Activated gamma-delta T cell (primary cell): Measurements from ENCODE around the gene TSHZ1.

Experiments
- DNase-seq: peaks from one replicate; lab custom pipeline; 2025; lab: John Stamatoyannopoulos, UW

The TSHZ1 gene

DNA sequence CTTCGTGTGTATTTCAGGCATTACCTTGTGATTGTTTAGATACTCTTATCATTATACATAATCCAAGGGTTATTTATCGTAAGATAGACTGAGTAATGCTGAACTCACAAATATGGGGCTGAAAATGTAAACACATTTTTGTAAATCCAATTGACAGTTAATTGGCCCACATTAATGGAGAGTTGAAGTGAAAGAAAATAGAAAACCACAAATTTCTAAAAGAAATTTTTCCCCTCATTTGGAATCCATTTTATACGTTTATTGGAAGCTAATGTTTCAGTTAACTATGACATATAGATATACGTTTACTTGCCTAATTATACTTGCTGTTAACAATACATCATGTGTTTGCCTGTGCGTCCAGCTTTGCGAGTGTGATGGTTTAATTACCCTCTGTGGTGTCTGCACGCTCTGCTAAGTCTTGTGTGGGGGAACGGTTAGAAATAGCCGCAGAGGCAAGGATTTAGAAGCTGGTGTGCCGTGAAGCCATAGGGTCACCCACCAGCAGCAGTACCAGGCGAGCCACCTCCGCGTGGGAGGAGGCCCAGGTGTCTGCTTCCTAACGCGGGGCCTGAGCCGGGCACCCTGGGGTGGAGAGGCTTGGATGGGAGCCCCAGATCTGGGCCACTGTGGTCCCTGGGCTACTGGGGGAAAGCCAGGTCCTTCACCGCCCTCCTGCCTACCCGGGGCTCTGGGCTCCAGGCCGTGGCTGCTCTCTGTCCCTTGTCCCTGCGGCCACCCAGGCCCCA lies 38.0 kb downstream of the TSHZ1 start:
- no peak for DNase-seq

DNA sequence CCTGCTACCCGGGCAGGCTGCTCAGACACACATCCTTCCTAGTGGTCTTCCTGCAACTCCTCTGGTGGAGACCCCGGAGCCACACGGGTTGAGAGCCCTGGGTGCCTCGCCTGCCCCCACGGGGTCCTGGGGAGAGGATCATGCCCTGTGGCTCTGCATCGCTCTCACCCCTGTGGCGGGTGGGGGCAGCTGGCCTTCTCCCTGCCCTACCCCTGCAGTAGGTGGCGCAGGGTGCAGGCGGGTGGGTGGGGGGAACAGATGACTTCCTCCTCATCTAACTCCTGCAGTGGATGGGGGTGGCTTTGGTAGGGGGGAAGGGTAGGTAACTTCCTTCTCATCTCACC lies 38.5 kb downstream of the TSHZ1 start:
- no peak for DNase-seq

DNA sequence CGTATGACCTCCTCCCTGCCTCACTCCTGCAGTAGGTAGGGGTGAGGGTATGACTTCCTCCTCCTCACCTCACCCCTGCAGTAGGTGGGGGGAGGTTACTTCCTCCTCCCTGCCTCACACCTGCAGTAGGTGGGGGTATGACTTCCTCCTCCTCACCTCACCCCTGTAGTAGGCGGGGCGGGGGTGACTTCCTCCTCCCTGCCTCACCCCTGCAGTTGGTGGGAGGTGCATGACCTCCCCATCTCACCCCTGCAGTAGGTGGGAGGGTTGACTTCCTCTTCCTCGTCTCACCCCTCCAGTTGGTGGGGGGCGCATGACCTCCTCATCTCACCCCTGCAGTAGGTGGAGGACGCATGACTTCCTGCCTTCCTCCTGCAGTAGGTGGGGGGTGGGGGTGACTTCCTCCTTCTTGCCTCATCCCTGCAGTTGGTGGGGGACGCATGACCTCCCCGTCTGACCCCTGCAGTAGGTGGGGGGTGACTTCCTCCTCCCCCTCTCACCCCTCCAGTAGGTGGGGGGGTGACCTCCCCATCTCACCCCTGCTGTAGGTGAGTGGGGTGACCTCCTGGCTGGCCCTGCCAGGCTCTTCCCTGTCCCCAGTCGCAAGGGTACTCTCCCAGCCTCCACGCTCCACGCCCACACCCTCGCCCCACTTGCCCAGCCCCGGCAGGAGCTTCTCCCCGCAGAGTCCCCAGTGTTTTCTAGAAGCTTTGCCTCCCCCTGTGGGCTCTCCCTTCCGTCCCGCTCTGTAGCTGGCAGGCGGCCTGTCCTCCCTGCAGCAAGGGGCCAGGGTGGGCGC lies 39.3 kb downstream of the TSHZ1 start:
- DNase-seq: no peak

DNA sequence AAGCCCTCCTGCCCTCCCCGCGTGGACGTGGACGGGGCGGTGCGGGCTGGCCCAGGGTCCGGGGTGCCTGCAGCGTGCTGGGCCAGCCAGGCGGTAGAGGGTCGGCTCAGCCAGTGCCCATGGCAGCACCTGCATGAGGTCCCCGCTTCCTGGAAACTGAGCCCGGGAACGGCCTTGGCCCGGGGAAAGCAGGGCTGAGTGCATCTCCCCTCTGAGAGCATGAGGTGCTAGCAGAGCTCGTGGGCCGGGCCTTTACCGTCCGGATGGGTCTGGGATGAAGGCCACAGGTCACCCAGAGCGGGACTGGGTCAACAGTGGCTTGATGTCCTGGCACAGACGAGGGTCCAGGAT lies 39.8 kb downstream of the TSHZ1 start:
- peak; percentile 20 for DNase-seq

DNA sequence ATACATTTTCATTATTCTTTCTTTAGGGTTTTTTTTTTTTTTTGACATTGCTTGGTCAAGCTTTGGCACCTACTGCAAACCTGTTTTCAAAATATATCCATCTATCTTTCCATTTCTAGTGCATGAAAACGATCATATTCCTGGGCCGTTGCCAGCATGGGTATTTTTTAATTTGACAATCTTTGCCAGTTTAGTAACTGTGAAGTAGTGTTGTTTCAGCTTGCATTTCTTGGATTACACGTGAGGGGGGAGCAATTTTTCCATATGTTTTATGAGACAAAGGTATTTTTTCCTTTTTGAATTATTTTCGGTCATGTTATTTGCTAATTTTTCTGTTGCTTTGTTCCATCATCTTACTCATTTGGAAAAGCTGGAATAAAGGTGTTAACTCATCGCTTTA lies 40.9 kb downstream of the TSHZ1 start:
- DNase-seq: no peak

DNA sequence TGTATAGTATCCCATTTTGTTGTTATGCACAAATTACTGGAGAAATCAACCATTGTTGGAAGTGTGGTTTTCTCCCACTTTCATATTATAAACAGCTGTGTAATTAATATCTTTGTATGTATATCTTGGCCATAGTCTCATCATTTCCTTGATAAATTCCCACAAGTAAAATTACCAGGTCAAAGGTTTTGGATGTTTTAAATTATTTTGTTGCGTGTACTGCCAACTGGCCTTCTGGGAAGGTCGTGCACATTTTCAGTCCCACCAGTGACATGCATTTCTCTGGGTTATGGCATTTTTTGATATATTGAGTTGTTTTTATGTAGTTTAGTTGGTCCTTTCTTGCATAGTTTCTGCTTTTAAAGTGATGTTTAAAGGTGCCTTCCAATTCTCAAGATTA lies 41.5 kb downstream of the TSHZ1 start:
- DNase-seq: no peak

DNA sequence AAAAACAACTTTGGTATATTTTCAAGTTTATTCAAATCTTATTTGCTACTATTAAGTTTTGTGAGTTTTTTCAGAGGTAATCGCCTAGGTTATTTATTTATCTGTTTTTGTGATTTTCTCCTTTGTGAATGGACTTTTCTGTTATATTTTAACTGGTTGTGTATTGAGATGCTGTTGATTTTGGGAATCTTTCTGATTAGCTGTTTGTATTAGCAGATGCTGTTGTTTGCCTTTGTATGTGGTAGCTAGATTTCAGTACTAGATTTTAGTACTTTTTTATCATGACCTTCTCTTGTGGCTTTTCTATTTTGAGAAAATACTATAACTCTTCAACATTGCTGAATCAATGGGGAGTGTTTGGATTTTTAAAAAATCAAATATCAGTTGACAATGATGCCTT lies 42.4 kb downstream of the TSHZ1 start:
- no peak for DNase-seq

DNA sequence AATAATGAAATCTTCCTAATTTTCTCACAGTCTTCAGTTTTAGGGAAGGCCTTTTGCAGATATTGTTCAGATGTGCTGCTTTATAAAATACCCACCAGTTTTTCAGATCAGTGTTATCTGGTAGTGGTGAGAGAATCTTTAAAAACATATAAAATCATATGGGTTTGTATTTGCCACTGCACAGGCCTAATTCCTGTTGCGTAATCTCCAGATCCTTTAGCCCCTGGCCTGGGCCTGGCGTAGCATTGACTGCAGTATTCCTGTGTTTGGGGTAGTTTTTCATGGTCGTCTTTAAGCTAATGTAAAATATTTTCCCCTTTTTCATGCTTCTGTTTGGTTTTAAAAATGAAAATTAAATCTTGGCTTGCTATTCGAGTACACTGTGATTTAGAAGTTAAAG lies 43.2 kb downstream of the TSHZ1 start:
- DNase-seq: no peak

DNA sequence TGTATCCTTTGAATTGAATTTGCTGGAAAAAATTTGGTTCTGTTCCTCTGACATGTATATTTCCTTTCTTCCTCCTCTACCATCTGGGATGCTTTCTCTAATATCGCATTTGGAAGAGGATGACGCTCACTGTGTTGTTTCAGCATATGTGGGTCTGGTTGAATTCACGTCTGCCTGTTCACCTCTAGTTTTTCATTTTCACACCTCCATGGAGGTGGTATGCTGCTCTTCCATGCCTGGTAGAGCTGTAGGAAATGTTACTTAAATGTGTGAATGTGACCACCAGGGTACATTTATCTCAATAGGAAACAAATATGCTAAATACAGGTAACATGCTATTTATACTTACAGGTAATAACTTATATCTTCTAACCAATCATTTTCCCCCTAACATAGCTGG lies 44.5 kb downstream of the TSHZ1 start:
- DNase-seq: no peak

DNA sequence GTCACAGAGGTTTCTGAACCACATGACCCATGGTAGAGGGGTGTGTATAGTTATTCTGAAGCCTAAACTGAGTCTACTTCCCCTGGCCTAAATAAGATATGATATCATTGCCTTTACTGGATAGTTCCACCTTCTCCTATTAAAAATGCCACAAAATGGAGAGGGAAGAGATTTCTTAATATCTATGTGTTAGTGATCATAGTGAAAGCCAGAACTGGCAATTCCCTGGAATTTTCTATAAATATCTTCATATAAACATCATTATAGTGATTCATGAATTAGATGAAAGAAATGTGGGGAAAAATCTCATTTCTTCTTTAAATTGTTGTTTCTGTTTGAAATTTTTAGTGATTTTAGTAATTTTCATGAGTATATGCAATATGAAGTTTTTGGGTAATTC lies 45.8 kb downstream of the TSHZ1 start:
- DNase-seq: no peak

DNA sequence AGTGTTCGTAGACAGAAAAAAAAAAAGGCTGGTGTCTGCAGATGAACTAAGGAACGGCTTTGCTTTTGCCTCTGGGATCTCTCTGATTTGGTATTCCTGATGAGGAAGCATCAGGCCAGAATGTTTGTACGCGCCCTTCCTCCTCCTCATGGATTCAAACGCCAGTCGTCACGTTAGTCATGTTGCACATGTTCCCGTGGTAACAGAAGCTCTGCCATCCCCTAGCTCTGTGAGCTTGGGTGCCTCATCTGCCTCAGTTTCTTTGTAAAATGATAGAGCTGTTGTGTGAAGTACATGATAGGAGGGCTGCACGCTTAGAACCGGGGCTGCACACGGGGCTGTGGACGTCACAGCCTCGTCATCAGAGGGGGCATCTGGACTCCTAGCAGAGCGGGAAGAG lies 47.0 kb downstream of the TSHZ1 start:
- no peak for DNase-seq

DNA sequence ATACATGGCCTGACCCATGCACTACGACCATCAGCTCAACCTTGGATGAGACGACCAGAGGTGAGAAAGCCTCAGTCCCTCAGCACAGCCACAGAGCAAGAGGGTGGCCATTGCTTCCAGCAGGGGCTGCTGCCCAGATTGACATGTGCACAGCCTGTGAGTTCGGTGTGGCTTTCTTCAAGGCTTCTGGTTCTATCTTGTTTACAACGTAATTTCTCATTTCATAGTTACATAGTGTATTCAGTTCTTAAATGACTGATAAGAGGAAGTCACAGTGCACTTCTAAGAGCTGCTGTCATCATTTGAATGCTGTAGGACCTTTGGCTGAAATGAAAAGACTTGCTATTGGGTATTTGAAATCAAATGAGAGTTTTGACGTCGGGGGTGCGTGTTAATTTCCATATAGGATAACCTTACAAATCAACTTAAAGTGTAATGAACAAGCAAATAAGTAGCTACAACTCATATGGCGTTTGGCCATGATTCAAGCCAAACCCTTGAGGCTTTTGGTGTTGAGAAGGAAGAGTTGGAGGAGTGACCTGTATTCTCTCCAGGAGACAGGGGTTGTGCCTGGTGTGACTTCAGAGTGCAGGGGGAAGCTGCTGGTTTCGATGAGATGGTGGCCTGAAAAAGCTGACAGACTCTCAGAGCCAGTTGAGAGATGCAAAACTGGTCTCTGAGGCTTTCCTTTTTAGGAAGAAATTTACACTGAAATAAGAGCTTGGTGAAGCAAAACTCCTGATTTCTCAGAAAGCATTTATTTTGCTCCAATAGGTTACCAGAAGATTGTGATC lies 51.0 kb downstream of the TSHZ1 start:
- no peak for DNase-seq

DNA sequence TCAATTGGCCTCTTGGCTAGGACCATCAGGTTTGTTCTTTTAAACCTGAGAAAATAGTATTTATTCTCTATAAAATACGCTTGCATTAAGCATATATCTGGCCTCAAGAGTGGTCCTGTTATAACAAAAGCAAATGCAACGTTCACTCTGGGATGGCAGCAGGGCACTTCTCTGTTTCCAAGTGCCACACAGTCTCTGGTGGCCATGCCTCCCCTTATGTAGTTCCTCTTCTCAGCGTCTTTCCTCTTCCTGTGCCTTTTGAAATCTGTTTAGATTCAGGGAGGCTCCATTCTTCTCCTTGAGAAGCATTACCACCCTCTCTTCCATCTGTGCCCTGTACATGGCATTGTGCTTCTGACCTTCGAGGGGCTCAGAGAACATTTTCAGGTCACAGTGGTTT lies 51.9 kb downstream of the TSHZ1 start:
- no peak for DNase-seq

DNA sequence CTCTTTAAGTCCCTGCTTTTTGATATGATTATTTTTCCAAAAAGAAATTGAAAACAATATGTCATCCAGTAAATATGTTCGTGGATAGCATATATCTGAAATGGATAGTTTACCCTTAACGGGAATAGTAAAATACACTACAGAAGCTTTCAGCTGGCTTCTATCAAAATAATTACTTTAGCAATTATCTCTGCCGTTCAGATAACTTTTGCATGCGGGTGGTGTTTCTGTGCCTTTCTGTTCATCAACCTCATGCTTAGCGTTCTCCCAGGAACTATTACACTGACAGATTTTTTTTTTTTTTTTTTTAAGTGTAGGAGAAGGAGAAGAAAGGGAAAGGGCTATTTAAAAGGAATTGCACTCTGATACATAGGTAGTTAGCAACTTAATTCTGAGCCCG lies 53.6 kb downstream of the TSHZ1 start:
- no peak for DNase-seq

DNA sequence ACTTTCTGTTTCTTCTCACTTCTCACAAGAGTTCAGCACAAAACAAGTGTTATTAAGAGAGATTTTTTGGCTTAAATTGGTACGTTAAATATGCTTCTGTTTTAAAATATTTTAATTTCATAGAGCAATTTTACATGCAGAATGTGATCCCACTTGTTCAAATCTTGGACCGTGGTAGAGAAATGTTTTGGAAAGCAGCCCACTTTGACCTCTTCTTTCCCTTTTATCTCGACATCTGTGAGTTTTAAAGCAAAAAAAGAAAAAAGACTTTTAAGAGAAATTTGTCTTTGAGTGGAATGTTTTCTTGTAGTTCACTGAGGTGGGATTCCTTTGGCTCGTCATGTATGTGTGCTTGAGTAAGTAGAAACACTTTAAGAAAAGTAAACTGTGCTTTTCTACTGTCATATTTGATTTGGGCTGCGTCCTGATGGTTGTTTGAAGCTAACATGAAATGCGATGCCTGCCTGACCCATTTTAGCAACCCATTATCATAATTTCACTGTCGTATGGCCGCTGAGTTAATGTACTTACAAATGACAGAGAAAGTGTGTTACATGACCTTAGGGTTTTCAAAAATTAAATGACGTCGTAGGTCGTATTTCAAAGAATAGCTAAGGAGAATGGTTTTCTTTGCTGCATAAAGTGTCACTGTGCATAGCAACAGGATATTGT lies 54.5 kb downstream of the TSHZ1 start:
- no peak for DNase-seq

DNA sequence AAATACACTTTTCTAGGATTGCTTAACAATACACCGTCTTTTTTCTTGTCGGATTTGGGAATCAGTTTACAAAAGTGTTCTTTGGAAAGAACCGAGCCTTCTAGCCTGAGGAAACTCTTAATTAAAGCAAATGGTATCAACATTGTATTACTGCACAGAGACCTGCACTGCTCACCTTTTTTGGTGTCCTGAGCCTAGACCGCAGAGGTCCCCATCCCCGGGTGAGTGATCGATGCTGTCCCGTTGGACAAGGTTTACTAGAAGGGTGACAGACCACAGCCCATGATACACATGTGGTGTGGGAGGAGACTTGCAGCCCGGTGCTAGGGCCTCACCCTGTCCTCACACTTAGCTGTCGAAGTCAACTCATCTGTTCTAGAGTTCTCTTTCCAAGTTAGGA lies 55.3 kb downstream of the TSHZ1 start:
- no peak for DNase-seq

DNA sequence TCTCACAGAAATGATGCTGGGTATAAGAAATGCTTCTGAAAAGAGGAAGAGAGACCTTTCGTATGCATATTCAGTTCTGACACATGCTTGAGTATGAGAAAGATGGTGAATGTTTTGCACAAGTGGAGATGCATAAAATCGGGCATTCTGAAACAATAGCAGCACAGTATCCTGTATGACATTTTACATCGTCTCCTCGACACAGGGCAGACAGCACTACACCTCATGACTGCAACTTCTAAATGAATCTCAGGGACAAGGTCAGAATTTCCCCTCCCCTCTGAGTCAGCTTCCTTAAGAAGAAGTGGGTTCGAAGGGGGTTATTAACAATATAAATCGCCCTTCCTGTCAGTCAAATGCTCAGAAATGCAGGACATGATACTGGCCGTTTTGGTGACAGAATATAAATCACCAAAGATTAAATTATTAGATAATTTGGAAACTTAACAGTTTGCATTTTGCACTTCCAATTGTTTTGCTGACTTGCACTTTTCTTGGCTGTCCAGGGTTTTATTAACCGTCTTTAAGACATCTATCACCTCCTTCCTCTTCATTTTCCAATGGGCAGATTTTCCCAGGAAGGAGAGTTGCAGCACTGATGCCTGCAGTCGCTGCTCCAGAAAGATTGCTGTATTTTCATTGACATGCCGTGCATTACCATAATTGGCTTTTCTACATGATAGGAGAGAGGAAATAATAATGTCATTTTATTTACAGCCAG lies 57.2 kb downstream of the TSHZ1 start:
- no peak for DNase-seq

DNA sequence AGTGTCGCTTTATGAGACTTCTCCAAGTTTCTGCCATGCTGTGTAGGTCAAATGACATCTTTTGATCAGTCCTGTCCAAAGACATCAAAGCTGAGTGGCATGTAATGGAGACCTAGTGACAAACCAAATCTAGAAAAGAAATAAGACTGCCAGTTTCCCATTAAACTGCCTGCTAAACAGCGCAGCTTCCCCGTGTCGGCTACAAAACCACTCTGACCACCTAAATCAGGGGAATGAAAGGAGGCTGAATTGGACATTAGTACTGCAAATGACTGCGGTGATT lies 57.7 kb downstream of the TSHZ1 start:
- DNase-seq: no peak

DNA sequence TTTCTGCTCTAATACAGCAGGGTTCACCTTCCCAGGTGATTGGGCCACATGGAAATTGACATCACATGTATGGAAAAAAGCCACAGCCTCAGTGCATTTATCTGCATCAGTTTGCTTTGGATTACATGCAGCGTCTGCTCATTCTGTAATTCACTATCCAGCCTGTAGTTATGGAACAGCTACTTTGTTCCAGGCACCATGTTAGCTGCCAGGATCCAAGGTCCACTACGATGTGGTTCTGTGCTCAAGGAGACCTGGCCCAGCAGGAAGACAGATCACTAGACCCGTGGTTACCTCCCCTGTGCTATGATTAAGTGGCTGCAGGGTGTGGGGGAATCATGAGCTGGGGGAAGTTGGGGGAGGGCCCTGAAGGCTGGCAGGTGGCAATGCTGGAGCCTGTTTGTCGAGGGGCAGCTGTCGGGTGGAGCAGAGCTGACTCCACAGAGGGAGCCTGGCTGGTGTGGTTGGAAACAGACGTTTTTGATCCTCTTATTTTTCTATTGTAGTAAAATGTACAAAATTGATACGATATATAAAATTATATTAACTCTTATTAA lies 58.6 kb downstream of the TSHZ1 start:
- DNase-seq: no peak

DNA sequence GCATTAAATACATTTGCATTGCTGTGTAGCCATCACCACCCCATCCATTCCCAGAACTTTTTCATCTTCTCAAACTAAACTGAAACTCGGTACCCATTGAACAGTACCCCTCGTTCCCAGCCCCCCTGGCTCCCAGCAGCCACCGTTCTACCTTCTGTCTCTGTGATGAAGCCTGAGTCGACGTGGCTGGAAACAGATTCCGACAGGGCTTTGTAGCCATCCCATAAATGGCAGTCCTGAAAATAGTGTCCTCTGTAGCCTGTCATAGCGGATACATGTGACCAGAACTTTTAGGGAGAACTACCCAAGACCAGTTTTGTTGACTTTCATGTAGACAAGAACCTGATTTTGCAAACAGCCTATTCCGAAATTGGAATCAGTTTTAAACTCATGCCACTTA lies 59.1 kb downstream of the TSHZ1 start:
- DNase-seq: no peak

DNA sequence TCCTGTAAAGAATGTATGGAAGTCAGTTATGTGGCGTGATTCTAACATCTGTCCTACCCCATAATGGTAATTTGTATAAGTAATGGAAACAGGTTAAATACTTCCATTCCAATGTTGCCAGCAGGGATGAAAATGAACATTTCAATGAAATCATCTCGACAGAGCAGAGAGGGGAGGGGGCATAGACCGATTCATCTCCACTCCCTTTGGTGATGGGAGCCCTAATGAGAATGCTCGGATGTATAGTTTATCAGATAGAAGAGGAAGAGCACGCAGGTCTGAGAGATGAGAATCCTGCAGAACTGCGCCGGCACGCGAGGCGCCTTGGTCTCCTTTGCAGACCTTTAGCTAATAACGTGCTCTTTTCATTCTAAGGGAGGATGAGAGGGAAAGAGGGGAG lies 61.4 kb downstream of the TSHZ1 start:
- no peak for DNase-seq

DNA sequence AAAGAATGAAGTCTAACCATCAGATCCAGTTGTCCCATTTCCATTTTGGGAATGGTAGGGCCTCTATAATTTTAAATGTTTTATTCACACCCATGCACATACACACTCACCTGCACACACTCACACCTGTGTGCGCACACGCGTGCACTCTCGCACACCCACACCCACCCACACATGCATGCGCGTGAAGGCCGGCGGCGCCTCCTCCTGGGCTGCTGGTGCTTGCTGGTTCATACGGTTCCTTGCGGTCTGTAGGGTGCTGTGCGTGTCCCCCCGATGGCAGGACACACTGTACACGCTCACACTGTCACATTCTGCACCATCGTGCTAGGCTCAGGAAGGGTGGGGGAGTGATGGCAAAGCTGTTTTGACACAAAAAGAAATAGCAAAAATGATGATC lies 63.2 kb downstream of the TSHZ1 start:
- no peak for DNase-seq
